Neural cell (in vitro differentiated cells): ENCODE measurements around the gene HERPUD1.

Source experiments
- EP300 ChIP-seq: fragments of 450-650 bp; conservative IDR thresholded peaks from 2 replicates; pipeline ENCODE4 v1.6.1; 2014; ENCODE audit warnings: antibody characterized with exemption, mild to moderate bottlenecking, moderate library complexity; ENCODE audit not compliant: poor library complexity, severe bottlenecking
- EZH2 ChIP-seq: fragments of 200-600, 300-800 bp; shearing (Covaris generic), sonication (generic); IDR thresholded peaks from 2 replicates; pipeline ENCODE4 v1.6.1; 2014; ENCODE audit warnings: antibody characterized with exemption, low read length, borderline replicate concordance, mild to moderate bottlenecking; ENCODE audit not compliant: insufficient read depth, poor library complexity, severe bottlenecking
- POLR2AphosphoS5 ChIP-seq: IDR thresholded peaks from 2 replicates; pipeline ENCODE4 v1.6.1; 2012
- REST ChIP-seq: IDR thresholded peaks from 2 replicates; pipeline ENCODE4 v1.6.1; 2012; ENCODE audit warnings: borderline replicate concordance
- SMC3 ChIP-seq: fragments of 450-650 bp; conservative IDR thresholded peaks from 2 replicates; pipeline ENCODE4 v1.6.1; 2014; ENCODE audit warnings: antibody characterized with exemption, mild to moderate bottlenecking, moderate library complexity; ENCODE audit not compliant: poor library complexity
- TF ChIP-seq, protein P1 (sequence below): fragments of 450-650 bp; IDR thresholded peaks from 2 replicates; pipeline ENCODE4 v1.5.1; 2014; ENCODE audit warnings: antibody characterized with exemption, mild to moderate bottlenecking, moderate library complexity; ENCODE audit not compliant: poor library complexity, severe bottlenecking

GRCh38 chr16:56933828-56934598, 2.1 kb downstream of the HERPUD1 start:
- TF ChIP-seq, protein P1, sequence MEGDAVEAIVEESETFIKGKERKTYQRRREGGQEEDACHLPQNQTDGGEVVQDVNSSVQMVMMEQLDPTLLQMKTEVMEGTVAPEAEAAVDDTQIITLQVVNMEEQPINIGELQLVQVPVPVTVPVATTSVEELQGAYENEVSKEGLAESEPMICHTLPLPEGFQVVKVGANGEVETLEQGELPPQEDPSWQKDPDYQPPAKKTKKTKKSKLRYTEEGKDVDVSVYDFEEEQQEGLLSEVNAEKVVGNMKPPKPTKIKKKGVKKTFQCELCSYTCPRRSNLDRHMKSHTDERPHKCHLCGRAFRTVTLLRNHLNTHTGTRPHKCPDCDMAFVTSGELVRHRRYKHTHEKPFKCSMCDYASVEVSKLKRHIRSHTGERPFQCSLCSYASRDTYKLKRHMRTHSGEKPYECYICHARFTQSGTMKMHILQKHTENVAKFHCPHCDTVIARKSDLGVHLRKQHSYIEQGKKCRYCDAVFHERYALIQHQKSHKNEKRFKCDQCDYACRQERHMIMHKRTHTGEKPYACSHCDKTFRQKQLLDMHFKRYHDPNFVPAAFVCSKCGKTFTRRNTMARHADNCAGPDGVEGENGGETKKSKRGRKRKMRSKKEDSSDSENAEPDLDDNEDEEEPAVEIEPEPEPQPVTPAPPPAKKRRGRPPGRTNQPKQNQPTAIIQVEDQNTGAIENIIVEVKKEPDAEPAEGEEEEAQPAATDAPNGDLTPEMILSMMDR: no peak
- TF ChIP-seq POLR2AphosphoS5 (no peak), REST (no peak), EZH2 (no peak), EP300 (no peak), SMC3 (no peak)
